ENCODE results near the gene PPP1R2.
A peak's percentile ranks its signal among the peaks of the same experiment; 100 is the strongest.
"Not testable (repeated sequence)": the region's sequence is repeated elsewhere in the genome, so short reads cannot be mapped to it uniquely, and the experiment has no call there.

Gene PPP1R2

DNA sequence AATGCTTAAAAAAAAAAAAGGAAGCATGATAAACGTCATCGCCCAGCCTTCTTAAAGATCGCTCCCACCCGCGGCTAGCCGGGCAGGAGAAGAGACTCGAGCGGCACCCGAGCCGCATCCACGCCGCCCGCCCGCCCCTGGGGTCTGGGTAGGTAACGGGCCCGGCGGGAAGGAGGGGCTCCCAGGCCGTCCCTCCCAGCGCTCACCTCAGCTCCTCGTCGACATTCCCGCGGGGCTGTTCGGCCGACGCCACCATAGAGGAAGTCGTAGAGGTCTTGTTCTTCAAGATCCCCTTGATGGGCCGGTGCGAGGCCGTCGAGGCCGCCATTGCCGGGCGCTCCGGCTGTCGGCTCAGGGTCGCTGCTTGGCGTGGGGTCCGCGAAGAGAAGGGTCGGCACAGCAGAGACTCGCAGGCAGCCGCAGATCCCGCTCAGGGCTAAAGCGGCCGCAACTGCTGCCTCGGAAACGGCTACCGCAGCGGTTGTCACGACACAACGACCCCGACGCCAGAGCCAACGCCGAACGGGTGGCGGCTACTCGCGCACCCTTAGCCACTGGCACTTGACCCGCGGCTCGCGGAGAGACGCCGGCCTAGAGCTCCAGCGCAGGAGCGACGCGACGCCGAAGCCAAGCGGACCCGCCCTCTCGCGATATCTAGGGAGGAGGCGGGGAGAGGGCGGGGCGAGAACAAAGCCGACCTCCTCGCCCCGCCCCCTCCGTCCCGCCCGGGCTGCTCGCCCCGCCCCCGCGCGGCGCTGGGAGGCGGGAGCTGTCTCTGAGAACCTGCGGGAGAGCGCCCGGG, at the start of gene PPP1R2:
TSS of gene PPP1R2 (minus strand) at position 628 of the 802 bp plus-strand sequence. CDS start at position 328, 300 bp downstream.
- DNase-seq: peak; percentile 98

DNA sequence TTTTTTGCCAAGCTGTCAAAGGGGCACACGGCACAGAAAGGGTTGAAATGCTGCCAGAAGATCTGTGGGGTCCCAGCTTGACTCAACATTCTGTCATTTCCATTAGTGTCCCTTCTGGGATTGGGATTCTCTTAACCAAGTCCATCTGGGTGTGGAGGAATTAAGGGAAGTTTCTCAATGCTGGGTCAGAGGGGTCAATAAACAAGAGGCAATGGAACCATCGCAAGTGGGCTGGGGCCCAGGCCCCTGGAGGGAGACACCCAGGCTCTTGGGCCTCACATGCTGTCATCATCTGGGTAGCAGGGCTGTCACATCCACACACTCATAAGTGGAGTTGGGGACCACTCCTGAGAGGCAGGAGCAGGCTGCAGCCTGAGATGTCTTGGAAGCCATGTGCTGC, 48.7 kb upstream of the PPP1R2 start:
- no peak for DNase-seq

DNA sequence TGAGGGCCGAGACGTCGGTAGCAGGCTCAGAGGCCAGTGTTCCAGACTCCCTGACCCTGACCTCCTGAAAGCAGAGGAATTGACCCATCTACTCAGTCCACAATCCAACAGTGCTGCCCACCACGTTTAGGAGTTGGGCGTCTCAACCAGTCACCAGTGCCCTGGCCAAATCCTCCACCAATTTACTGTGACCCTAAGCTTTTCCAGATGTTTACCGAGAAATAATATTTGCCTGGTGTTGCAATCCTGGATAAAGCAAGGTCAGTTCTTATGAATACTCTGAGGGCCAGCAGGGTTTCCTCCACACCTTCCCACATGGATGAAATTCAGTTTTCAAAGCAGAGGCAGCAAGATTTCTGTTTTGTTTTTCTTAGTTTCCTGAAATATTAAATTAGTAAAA, 48.1 kb upstream of the PPP1R2 start:
- DNase-seq: no peak

DNA sequence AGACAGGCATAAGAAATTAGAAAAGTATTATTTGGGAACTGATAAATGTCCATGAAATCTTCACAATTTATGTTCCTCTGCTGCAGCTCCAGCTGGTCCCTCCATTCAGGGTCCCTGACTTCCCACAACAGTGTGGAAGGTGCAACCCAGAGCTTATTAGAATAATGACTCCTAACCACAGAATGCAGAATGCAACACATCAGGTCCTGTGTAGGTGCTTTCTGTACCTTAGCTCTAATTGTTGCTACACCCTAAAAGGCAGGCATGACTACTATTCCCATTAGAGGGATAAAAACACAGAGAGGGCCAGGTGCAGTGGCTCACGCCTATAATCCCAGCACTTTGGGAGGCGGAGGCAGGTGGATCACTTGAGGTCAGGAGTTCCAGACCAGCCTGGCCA, 47.3 kb upstream of the PPP1R2 start:
- DNase-seq: not testable (repeated sequence)

DNA sequence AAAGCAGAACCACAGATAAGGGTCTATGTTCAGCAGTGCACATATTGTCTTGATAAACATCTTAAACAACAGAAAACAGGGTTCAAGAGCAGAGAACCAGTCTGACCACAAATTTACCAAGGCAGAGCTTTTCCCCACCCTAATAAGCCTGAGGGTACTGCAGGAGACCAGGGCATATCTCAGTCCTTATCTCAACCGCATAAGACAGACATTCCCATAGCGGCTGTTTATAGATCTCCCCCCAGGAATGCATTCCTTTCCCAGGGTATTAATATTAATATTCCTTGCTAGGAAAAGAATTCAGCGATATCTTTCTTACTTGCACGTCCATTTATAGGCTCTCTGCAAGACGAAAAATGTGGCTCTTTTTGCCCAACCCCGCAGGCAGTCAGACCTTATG, 46.7 kb upstream of the PPP1R2 start:
- not testable (repeated sequence) for DNase-seq

DNA sequence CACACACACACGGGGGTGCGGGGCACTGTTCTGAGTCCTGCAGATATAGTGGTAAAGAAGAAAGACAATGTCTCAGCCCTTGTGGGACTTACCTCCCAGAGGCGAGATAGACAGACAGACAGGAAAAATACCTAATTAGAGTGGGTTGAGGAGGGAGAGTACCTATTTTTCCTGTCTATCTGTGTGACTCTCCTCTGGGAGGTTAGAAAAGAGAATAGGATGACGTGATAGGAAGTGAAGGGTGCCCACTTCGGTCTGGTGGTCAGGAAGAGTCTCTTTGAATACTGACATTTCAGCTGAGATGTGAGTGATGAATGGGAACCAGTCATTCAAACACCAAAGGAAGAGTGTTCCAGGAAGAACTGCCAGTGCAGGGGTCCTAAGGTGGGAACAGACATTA, 44.7 kb upstream of the PPP1R2 start:
- peak; percentile 55 for DNase-seq

DNA sequence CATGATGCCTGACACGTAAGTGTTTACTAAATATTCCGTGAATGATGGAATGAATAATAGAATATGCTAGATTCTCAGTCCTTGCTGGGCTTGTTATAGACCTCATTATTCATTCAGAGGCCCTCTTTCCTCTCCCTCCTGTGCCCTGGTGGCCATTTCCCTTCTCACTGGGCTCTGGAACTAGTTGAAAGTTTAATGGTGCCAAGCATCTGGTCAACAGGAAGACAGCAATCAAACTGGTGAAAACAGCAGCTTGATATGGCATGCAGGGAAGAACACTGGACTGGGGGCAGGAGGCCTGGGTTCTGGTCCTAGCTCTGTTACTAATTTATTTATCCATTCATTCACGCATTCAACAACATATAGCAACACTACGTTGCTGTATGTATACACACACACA, 44.3 kb upstream of the PPP1R2 start:
- DNase-seq: no peak

DNA sequence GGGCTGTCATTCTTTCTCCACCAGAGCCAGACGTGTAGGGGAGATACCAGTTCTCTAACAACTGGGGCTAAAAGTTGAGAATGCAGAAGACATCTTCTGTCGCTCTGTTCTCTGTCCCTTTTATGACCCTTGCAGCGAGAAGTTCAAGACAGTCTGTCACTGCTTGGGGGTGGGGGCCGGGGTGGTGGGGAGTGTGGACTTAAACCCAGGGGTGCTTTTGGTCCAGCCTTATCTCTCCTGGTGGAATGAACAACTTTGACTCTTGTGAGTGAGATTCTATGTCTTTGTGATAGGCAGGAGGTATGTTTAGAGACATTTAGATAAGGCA, 41.4 kb upstream of the PPP1R2 start:
- DNase-seq: no peak

DNA sequence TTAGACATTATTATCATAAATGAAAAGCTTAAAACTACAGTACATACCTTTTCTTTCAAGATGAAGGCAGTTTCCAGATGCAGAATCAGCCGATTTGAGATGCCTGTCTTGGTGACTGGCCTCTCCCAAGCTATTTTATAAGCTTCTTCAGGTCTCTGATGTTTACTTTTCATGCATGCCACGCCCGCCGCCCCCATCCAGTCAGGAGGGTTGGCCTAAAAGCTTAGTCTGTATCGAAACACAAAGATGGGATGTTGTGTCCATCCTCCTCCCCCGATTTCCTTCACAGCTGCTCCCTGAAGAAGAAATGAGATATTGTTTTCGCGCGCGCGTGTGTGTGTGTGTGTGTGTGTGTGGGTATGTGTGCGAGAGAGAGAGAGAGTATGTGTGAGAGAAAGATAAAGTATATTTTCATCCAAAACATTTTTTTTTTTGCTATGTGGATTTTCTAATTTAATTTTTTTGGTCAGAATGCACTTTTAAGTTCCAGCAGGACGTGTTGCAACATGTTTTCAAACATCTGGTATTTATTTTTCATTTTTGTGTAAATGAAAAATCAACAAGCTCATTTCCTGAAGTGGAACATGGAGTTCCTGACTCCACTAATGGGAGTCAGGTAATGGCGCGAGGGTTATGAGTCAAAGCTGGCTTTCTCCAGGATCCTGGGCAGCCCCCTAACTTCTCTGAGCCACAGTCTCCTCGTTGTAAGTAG, 40.9 kb upstream of the PPP1R2 start, which contains the start of gene APOD:
TSS of gene APOD (minus strand) at position 110 of the 712 bp plus-strand sequence. CDS start 4,479 bp downstream, outside the sequence.
- peak; percentile 47 for DNase-seq

DNA sequence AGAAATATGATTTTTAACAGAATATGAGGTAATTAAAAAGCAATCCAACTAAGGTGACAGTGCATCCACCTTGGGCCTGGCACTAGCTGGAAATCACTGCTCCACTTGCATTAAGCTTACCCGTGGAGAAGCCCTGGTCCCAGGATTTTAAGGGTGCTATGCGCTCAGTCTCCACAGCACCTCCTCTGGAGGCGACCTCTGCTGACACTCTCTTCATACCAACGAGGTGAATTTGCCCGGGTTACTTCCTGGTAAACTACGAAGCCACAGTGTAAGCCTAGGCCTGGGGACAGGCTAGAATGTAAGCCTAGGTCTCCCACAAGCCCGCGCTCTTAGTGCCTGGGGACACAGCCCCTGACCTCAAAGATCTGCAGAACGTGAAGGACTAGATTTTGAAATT, 39.8 kb upstream of the PPP1R2 start:
- no peak for DNase-seq

DNA sequence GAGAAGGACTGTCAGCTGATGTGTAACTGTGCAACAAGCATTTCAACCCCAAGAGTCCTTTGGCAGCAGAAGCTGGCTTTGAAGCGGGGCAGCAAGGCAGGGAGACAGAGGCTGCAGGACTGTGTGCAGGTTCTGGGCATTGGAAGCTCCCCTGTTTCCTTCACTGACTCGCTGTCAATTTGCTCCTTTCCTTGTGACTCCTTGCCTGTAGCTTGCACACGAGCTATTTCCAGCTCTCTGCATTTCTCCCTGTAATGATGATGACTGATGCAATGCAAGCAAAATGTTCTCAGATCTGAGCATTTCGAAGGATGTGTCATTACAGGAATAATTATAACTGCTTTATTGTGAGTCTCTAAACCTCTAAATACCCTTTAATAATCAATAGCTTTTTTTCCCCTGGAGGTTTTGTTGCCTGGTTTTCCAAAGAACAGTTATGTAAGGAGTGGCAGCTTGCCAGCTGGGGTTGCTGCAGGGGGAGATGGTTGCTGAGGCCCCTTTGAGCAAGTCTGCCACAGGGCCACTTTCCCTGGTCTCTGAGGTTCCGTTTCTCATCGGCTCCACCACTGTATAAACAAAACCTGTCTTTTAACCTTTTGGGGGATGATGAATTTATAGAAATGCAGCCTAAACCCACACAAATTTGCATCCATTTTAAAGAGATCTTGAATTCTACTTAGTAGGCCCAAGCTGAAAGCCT, 37.8 kb upstream of the PPP1R2 start:
- DNase-seq: peak; percentile 66

DNA sequence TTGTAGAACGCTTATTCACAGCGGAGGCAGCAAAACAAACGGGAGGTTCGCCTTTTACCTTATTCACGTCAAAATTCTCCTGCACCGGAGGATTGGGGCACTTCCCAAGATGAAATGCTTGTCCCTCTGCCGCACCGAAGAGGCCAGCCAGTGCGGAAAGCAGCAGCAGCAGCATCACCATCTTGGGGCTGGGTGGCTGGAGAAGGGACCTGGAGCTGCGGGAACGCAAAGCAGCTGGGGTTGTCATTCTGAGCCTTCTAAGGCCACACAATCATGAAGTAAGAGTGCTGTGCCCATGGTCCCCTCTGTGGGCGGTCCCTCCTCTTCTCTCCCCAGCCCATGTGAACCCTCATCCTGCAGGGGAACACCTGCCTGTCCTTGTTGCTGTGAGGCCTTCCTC, 36.2 kb upstream of the PPP1R2 start:
- no peak for DNase-seq

DNA sequence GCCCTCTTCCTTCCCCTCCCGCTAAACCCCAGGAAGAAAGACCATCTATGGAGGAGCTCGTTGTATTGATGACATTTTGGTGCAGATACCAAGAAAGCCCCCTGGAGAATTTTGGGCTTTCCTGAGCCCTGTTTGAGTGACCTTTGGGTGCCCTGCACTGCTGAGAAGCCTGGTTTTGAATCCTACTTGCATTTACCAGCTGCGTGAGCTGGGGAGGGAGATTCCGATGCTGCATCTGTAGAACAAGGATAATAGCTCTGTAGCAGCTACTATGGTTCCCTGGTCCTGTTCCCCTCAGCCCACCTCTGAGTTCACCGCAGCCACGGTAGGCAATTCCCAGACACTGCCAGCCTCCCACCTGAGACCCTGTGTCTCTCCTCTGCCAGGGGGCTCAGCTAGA, 35.4 kb upstream of the PPP1R2 start:
- DNase-seq: no peak

DNA sequence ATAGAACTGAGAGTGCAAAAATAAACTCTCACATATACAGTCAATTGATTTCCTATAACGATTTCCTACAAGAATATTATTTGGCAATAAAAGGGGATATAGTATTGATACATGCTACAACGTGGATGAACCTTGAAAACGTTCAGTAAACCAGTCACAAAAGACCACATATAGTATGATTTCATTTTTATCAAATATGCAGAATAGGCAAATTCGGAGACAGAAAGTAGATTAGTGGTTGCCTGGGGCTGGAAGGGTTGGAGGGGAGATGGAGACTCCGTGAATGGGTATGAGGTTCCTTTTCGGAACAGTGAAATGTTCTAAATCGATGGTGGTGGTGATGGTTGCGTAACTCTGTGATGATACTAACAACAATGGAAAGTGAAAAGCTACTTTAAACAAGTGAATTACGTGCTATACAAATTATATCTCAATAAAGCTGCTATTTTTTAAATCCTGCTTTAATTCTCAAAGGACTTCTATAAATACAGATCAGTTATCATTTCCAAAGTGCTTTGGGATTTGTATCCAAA, 34.6 kb upstream of the PPP1R2 start:
- no peak for DNase-seq

DNA sequence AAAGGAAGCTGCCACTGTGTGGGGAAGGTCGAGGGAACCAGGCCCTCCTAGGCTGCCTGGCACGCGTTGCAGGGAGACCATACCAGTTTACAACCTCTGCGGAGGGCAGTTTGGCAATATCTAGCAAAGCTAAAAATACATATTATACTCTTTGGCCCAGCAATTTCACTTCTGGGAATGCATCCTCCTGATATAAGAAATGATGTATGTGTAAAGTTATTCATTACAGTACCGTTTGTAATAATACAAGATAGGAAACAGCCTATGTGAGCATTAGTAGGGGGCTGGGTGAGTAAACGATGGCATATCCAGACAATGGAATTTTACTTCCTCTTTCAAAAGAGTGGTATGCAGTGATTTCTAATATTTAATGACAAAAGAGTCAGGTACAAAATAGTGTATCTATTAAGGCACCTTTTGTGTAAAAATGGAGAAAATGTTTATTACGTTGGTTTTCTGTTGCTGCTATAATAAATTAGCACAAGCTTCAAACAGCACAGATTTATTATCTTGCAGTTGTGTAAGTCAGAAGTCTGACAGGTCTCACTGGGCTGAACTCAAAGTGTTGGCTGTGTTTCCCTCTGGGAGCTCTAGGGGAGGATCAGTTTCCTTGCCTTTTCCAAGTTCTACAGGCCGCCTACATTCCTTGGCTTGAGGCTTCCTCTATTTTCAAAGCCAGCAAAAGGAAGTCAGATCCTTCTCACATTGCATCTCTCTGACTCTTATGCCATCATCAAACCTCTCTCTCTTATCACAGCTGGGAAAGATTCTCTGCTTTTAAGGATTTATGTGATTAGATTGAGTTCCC, 31.6 kb upstream of the PPP1R2 start:
- DNase-seq: no peak

DNA sequence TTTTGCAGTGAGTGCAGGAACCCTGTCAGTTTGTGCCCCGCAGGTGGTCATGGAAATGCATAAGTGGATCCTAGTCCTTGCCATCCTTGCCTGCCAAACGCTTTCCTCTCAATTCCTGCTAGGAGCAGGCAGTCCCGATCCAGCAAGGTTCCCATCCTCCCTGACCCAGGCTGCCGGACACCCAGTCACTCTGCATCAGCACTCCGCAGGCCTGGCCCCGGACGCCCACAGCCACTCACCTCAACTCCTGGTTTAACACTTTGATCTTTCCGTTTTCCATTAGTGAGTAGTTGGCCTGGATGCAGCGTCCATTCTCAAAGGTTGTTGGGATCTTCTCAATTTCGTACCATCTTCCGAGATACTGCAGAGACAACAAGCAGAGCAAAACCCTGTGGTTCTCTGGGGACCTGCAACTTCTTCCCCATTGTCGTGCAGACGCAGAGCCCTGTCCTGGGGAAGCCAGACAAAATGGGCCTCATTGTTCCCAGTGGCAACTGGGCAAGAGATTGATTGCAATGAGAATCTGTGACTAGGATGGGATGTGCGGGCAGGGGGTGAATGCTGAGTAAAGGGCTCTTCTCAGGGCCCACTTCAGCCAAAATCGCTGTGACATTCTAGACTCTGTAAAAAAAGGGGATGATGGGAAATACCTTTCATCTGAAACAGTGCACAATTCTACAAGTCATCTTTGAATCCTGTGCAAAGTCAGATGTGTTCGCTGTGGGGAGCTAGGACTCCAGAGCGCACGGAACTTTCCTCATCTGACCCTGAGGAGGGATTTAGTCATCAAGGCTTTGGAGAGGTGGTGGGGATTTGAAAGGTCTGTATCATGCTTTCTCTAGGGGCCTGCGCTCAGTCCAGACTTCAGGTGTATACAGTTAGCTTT, 30.7 kb upstream of the PPP1R2 start:
- no peak for DNase-seq

DNA sequence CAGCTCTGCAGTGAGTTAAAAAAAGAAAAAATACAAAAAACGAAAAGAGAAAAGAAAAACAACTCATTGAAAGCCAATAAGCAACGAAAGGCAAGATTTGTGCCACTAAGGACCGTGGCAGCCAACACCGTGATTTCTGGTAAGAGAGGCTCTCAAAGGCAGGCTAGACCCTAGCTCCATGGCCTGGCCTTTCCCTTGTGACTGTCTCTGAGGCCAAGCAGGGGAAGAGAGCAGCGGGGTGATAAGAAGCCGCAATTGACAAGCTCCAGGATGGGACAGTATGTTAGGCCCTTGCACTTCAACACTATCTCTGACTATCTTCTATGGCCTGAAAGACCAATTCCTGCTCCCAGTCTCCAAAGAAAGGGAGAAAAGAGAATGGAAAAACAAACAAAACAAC, 28.2 kb upstream of the PPP1R2 start:
- DNase-seq: no peak

DNA sequence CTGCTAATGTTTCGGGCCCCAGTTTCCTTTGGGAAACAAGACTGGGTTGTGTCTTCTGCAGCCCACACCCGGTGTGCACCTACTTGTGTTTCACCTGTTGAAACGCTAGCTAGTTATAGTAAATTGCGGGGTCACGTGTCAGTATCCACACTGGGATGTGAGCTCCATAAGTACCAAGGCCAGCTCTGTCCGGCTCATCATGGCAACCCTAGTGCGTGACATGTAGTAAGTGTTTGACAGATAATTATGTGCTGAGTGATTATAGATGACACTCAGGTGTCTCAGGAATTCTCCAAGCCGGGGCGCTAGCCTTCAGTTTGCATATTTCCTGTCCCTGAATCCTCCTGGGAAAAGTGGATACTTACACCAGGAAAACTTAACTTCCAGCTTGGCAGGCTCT, 27.8 kb upstream of the PPP1R2 start:
- no peak for DNase-seq

DNA sequence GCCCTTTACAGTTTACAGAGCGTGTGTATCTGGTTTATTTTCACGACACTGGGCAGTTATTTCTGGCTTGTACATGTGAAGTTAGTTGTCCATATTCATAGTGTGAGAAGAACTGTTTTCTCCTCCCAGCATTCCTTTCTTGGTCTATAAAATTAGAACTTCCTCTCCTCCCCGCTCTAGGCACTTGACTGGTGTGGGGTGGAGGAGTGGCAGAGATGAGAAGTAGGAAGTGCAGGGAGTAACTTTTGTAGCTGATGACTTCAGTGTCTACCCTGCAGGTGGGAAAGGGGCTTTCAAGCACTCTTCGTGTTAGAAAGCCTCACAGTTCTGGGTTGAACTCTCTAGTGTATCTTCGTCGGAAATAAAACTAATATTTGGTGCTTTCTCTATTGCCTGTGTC, 27.2 kb upstream of the PPP1R2 start:
- DNase-seq: no peak

DNA sequence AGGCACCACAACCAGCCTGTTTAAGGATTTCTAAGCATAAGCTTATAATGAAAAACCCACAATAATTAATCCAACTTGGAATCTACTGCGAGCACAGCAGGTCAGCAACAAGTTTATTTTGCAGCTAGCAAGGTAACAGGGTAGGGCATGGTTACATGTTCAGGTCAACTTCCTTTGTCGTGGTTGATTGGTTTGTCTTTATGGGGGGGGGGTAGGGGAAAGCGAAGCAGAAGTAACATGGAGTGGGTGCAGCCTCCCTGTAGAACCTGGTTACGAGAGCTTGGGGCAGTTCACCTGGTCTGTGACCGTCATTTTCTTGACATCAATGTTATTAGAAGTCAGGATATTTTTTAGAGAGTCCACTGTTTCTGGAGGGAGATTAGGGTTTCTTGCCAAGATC, 25.5 kb upstream of the PPP1R2 start:
- DNase-seq: no peak

DNA sequence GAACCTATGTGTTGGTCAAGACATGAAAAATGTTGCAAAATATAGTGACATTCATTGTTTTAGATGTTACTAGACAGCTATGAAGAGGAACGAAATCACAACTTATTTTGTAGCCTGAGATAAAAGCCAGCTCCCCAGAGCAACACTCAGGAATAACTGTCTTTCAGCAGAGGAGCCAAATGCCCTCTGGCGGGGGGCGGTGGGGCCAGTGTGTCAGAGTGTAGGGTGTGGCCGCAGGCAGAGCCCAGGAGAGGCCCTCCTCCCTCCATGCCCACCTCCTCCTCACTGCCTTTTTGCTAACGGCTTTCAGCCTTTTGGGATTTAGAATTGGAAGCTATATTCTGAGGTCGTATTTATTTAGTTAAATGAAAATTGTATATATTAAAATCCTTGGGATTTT, 23.7 kb upstream of the PPP1R2 start:
- DNase-seq: no peak

DNA sequence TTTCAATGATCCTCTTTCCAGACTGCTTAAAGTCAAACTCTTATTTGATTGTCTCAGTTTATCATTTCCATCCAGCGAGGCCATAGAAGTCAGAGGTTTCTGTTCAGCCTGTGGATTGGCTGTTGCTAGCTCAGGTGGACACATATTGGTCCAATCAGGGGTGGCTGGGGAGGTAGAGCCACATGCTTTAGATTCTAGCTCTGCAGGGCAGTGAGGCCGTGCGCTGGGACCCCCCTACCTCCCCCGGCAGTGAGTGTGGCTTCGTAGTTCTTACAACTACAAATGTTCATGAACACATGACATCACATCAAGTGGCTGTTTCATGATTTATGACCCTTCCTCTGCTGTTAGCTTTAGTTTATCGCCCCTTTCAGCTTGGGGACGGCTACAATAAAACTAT, 22.6 kb upstream of the PPP1R2 start:
- no peak for DNase-seq

Data from eye (tissue), 1 donor.